GM12892 (cell line): ENCODE data around the gene SLC9A3.
"Not testable (repeated sequence)": the region's sequence is repeated elsewhere in the genome, so short reads cannot be mapped to it uniquely, and the experiment has no call there.

Experiments used
- POLR2A ChIP-seq: IDR thresholded peaks from 2 replicates; pipeline ENCODE4 v1.6.1; 2011; ENCODE audit warnings: low read depth, low read length, control low read depth
- POLR2AphosphoS5 ChIP-seq: IDR thresholded peaks from 2 replicates; pipeline ENCODE4 v1.6.1; 2011; ENCODE audit warnings: low read depth, low read length, control low read depth
- TAF1 ChIP-seq: IDR thresholded peaks from 2 replicates; pipeline ENCODE4 v1.6.1; 2011; ENCODE audit warnings: low read depth, mild to moderate bottlenecking, control low read depth, low read length, borderline replicate concordance

- TF ChIP-seq POLR2A, POLR2AphosphoS5, TAF1: not testable (repeated sequence)
Measured at GRCh38 chr5:557917-558316, 33.7 kb upstream of the SLC9A3 start.
